ENCODE results near the gene XXYLT1. TPM values are rescaled to one million over a fixed set of nuclear protein-coding genes. Genes with fewer than 3 reads are reported as not detected.
"Not testable (repeated sequence)": the region's sequence is repeated elsewhere in the genome, so short reads cannot be mapped to it uniquely, and the experiment has no call there.

XXYLT1 gene
- total RNA-seq, 1 experiment from 2014 or later = 53.9 TPM

GRCh38 chr3:195038161-195038560 is 232.8 kb downstream of the XXYLT1 start:
- ChIA-PET CTCF (no interaction called here), POLR2A (ENCODE audit: low non-redundant PET) (no interaction called here)
- no peaks in the 10 kb centered on the region for H3K27me3 ChIP-seq (replicated peaks; ENCODE audit: insufficient read depth, low read depth, low read length, poor library complexity)
- intact Hi-C loops (cut with micrococcal nuclease; ENCODE audit: unreplicated experiment) = no loop called here
- no peak for DNase-seq (ENCODE audit: low spot score)
- TF ChIP-seq CTCF (conservative IDR thresholded peaks at IDR 0.05; ENCODE audit: low read depth, low read length) = no peak
- no peak for TF ChIP-seq EZH2 (IDR thresholded peaks at IDR 0.05; ENCODE audit: borderline replicate concordance, low read depth, low read length, poor library complexity, severe bottlenecking)
- H3K36me3 ChIP-seq (ENCODE audit: insufficient read depth, low read length, poor library complexity, severe bottlenecking) = no peaks in the 10 kb centered on the region
- H3K4me3 ChIP-seq (ENCODE audit: low read depth, low read length, poor library complexity, severe bottlenecking) = no peak overlapping the region
- no peak overlapping the region for H3K27ac ChIP-seq (ENCODE audit: low read depth, low read length, poor library complexity, severe bottlenecking)
- BruUV-seq (replicated peaks) = no TSS peak
- H3K9me3 ChIP-seq (ENCODE audit: low read depth, low read length, poor library complexity, severe bottlenecking) = no peaks in the 10 kb centered on the region
- no peaks in the 10 kb centered on the region for H3K4me1 ChIP-seq (ENCODE audit: insufficient read depth, low read length, poor library complexity, severe bottlenecking)

- H3K4me3 ChIP-seq (ENCODE audit: low read depth, low read length, poor library complexity, severe bottlenecking); H3K27ac ChIP-seq (ENCODE audit: low read depth, low read length, poor library complexity, severe bottlenecking); H3K36me3 ChIP-seq (ENCODE audit: insufficient read depth, low read length, poor library complexity, severe bottlenecking); H3K27me3 ChIP-seq (replicated peaks; ENCODE audit: insufficient read depth, low read depth, low read length, poor library complexity); DNase-seq (ENCODE audit: low spot score); H3K4me1 ChIP-seq (ENCODE audit: insufficient read depth, low read length, poor library complexity, severe bottlenecking); CTCF ChIA-PET; BruUV-seq (replicated peaks); intact Hi-C loops (cut with micrococcal nuclease; ENCODE audit: unreplicated experiment); POLR2A ChIA-PET (ENCODE audit: low non-redundant PET); H3K9me3 ChIP-seq (ENCODE audit: low read depth, low read length, poor library complexity, severe bottlenecking): not testable (repeated sequence)
These were observed 233.4 kb downstream of the XXYLT1 start for GRCh38 chr3:195037586-195037985.

GRCh38 chr3:195036974-195037373 is 234.0 kb downstream of the XXYLT1 start:
- ChIA-PET CTCF (no interaction called here), POLR2A (ENCODE audit: low non-redundant PET) (no interaction called here)
- no peaks in the 10 kb centered on the region for H3K27me3 ChIP-seq (replicated peaks; ENCODE audit: insufficient read depth, low read depth, low read length, poor library complexity)
- BruUV-seq (replicated peaks) = no TSS peak
- no peaks in the 10 kb centered on the region for H3K36me3 ChIP-seq (ENCODE audit: insufficient read depth, low read length, poor library complexity, severe bottlenecking)
- no peak overlapping the region for H3K4me3 ChIP-seq (ENCODE audit: low read depth, low read length, poor library complexity, severe bottlenecking)
- H3K4me1 ChIP-seq (ENCODE audit: insufficient read depth, low read length, poor library complexity, severe bottlenecking) = no peaks in the 10 kb centered on the region
- no peak for DNase-seq (ENCODE audit: low spot score)
- H3K9me3 ChIP-seq (ENCODE audit: low read depth, low read length, poor library complexity, severe bottlenecking) = no peaks in the 10 kb centered on the region
- no peak overlapping the region for H3K27ac ChIP-seq (ENCODE audit: low read depth, low read length, poor library complexity, severe bottlenecking)
- intact Hi-C loops (cut with micrococcal nuclease; ENCODE audit: unreplicated experiment) = no loop called here
- TF ChIP-seq EZH2 (IDR thresholded peaks at IDR 0.05; ENCODE audit: borderline replicate concordance, low read depth, low read length, poor library complexity, severe bottlenecking) = no peak

GRCh38 chr3:195036574-195036973 is 234.4 kb downstream of the XXYLT1 start:
- H3K27ac ChIP-seq (ENCODE audit: low read depth, low read length, poor library complexity, severe bottlenecking) = no peak overlapping the region
- intact Hi-C loops (cut with micrococcal nuclease; ENCODE audit: unreplicated experiment) = no loop called here
- no TSS peak for BruUV-seq (replicated peaks)
- H3K4me3 ChIP-seq (ENCODE audit: low read depth, low read length, poor library complexity, severe bottlenecking) = no peak overlapping the region
- POLR2A ChIA-PET (ENCODE audit: low non-redundant PET) = no interaction called here
- no peak for DNase-seq (ENCODE audit: low spot score)
- no peak for TF ChIP-seq EZH2 (IDR thresholded peaks at IDR 0.05; ENCODE audit: borderline replicate concordance, low read depth, low read length, poor library complexity, severe bottlenecking)
- no peak for TF ChIP-seq CTCF (conservative IDR thresholded peaks at IDR 0.05; ENCODE audit: low read depth, low read length)
- no peaks in the 10 kb centered on the region for H3K36me3 ChIP-seq (ENCODE audit: insufficient read depth, low read length, poor library complexity, severe bottlenecking)
- CTCF ChIA-PET = no interaction called here
- no peaks in the 10 kb centered on the region for H3K9me3 ChIP-seq (ENCODE audit: low read depth, low read length, poor library complexity, severe bottlenecking)
- peaks cover under 1% of the 10 kb centered on the region for H3K4me1 ChIP-seq (ENCODE audit: insufficient read depth, low read length, poor library complexity, severe bottlenecking)
- no peaks in the 10 kb centered on the region for H3K27me3 ChIP-seq (replicated peaks; ENCODE audit: insufficient read depth, low read depth, low read length, poor library complexity)
